ENCODE results near the gene TENM4.

GRCh38 chr11:79434283-79434682 is 6.5 kb downstream of the TENM4 start:
- TF ChIP-seq PKNOX1 (IDR thresholded peaks at IDR 0.05) (no peak), ELF4 (IDR thresholded peaks at IDR 0.05) (no peak), LEF1 (IDR thresholded peaks at IDR 0.05; ENCODE audit: borderline replicate concordance) (no peak)

Measured in HEK293T (cell line).